GM12865 (cell line): ENCODE measurements around the gene KCNK13.

Experiments used
- DNase-seq: peaks from one replicate; pipeline ENCODE4 v3.0.0; 2010; ENCODE audit warnings: low read depth
- H3K4me3 ChIP-seq: 2 replicates; pipeline ENCODE4 v1.5.1; 2011; ENCODE audit warnings: mild to moderate bottlenecking, low read depth, low read length, control low read depth
- CTCF ChIP-seq: IDR thresholded peaks from 2 replicates; pipeline ENCODE4 v1.5.1; 2011; ENCODE audit warnings: low read length, control low read depth, low read depth, inconsistent platforms; ENCODE audit not compliant: insufficient read depth; ENCODE audit errors: missing control alignments

The KCNK13 gene

DNA sequence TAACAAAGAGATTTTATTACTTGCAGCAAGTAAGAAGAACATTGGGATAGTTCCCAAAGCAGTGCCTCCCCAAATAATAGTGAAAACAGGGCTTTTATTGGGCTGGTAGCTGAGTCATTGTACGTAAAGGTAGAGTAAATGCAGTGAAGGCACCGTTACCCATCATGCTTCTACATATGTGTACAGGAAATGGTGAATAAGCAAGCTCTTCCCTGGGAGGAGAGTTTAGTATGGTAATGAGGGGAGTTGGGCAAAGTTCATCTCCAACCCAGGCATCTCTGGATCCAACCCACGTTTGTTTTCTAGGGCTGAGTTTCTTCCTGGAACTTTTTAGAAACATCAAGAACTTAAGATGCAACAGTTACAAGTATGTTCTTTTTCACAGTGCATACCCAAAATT is 56.2 kb downstream of the KCNK13 start:
- TF ChIP-seq CTCF: no peak
- H3K4me3 ChIP-seq: no peak overlapping the region
- no peak for DNase-seq

DNA sequence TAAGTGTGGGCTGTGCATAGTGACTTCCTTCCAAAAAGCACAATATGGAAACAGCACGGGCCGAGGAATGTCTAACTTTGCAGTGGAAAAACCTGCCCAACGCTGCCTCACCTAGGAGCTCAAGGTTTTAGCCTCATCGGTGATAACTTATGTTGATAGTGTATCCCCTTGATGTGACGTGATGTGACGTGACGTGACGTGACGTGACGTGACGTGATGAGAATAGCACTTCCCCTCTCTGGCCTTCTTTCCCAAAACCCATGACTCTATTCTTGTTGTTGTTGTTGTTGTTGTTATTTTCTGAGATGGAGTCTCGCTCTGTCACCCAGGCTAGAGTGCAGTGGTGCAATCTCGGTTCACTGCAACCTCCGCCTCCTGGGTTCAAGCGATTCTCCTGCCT is 64.5 kb downstream of the KCNK13 start:
- no peak overlapping the region for H3K4me3 ChIP-seq
- no peak for DNase-seq
- no peak for TF ChIP-seq CTCF

GRCh38 chr14:90132821-90133570 is 71.2 kb downstream of the KCNK13 start:
- no peak for DNase-seq
- no peak for TF ChIP-seq CTCF
- no peak overlapping the region for H3K4me3 ChIP-seq

DNA sequence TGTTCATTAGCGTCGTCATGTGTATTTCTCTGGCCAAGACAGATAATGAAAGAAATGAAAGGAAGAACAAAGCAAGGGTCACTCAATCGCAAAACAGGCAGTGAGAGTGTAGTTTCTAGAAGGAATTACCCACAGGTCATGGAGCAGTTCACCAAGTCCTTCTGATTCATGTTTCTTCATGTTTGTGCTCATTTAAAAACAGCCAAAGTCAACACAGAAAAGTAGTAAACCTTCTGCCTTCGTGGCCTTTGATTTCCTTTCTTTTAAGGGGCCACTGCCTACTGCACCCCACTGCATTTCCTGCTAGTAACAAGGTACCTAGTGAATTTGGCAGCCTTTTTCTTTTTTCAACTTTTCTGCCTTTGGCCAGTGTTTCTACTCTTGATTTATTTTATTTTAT is 75.1 kb downstream of the KCNK13 start:
- no peak overlapping the region for H3K4me3 ChIP-seq
- no peak for TF ChIP-seq CTCF
- no peak for DNase-seq

GRCh38 chr14:90137807-90138206 is 76.0 kb downstream of the KCNK13 start:
- H3K4me3 ChIP-seq: no peak overlapping the region
- no peak for DNase-seq
- no peak for TF ChIP-seq CTCF

- no peak for DNase-seq
- no peak for TF ChIP-seq CTCF
- H3K4me3 ChIP-seq: no peak overlapping the region
These were observed 77.4 kb downstream of the KCNK13 start for GRCh38 chr14:90139199-90139598.
